ENCODE results near the gene CTTNBP2.

- TF ChIP-seq EZH2 (optimal IDR thresholded peaks at IDR 0.05; ENCODE audit: low read depth, low read length) (no peak), CTCF (IDR thresholded peaks at IDR 0.05; ENCODE audit: low read length) (no peak)
These were observed 16.4 kb upstream of the CTTNBP2 start for GRCh38 chr7:117889611-117890010.
